ENCODE data around the gene SLC25A45.

SLC25A45 gene

GRCh38 chr11:65388731-65389130 is 6.3 kb upstream of the SLC25A45 start:
- no peak for DNase-seq (ENCODE audit: low spot score)

- peak; percentile 95 for DNase-seq (ENCODE audit: low spot score)
Observed at GRCh38 chr11:65386307-65387140, 4.1 kb upstream of the SLC25A45 start, which contains the start of gene FRMD8. Gene FRMD8, plus strand, starts transcription at chr11:65386637. Its CDS starts 400 bp downstream, at chr11:65387037.

- DNase-seq (ENCODE audit: low spot score) = no peak
Observed at GRCh38 chr11:65384301-65384889, 1.9 kb upstream of the SLC25A45 start.

GRCh38 chr11:65383778-65384177 is 1.3 kb upstream of the SLC25A45 start:
- peak; percentile 29 for DNase-seq (ENCODE audit: low spot score)

GRCh38 chr11:65382804-65383368 is 440 bp upstream of the SLC25A45 start:
- DNase-seq (ENCODE audit: low spot score) = no peak

GRCh38 chr11:65381716-65382032 is 772 bp downstream of the SLC25A45 start:
- DNase-seq (ENCODE audit: low spot score) = no peak

- no peak for DNase-seq (ENCODE audit: low spot score)
Observed at GRCh38 chr11:65380460-65381119, 1.9 kb downstream of the SLC25A45 start.

GRCh38 chr11:65379698-65380459 is 2.6 kb downstream of the SLC25A45 start:
- no peak for DNase-seq (ENCODE audit: low spot score)

GRCh38 chr11:65378928-65379638 is 3.4 kb downstream of the SLC25A45 start:
- DNase-seq (ENCODE audit: low spot score) = no peak

GRCh38 chr11:65378208-65378927 is 4.1 kb downstream of the SLC25A45 start:
- DNase-seq (ENCODE audit: low spot score) = peak; percentile 32

GRCh38 chr11:65377777-65378176 is 4.7 kb downstream of the SLC25A45 start:
- no peak for DNase-seq (ENCODE audit: low spot score)

- DNase-seq (ENCODE audit: low spot score) = no peak
Observed at GRCh38 chr11:65377036-65377435, 5.4 kb downstream of the SLC25A45 start.

- no peak for DNase-seq (ENCODE audit: low spot score)
Observed at GRCh38 chr11:65376138-65376713, 6.2 kb downstream of the SLC25A45 start.

- no peak for DNase-seq (ENCODE audit: low spot score)
Observed at GRCh38 chr11:65375012-65375411, 7.4 kb downstream of the SLC25A45 start.

- no peak for DNase-seq (ENCODE audit: low spot score)
Observed at GRCh38 chr11:65373839-65374580, 8.4 kb downstream of the SLC25A45 start.

- DNase-seq (ENCODE audit: low spot score) = no peak
Observed at GRCh38 chr11:65370659-65371049, 11.8 kb downstream of the SLC25A45 start.

GRCh38 chr11:65366340-65366773 is 16.1 kb downstream of the SLC25A45 start:
- DNase-seq (ENCODE audit: low spot score) = peak; percentile 88

GRCh38 chr11:65363770-65364169 is 18.7 kb downstream of the SLC25A45 start:
- DNase-seq (ENCODE audit: low spot score) = no peak

GRCh38 chr11:65362966-65363365 is 19.5 kb downstream of the SLC25A45 start:
- no peak for DNase-seq (ENCODE audit: low spot score)

Measured in hematopoietic multipotent progenitor cell treated with erythropoietin and hydrocortisone succinate and interleukin-3 and kit ligand, for 17 days (in vitro differentiated cells).